Measurements from ENCODE around the gene CTCFL. TPM values are rescaled to one million over a fixed set of nuclear protein-coding genes. Genes with fewer than 3 reads are reported as not detected.

CTCFL gene
- total and polyA plus RNA-seq, 2 of the 13 experiments (the other 11 are each of a cell fraction or from before 2014, with no cell fraction given), result 0.04 TPM; not detected in 1

DNA sequence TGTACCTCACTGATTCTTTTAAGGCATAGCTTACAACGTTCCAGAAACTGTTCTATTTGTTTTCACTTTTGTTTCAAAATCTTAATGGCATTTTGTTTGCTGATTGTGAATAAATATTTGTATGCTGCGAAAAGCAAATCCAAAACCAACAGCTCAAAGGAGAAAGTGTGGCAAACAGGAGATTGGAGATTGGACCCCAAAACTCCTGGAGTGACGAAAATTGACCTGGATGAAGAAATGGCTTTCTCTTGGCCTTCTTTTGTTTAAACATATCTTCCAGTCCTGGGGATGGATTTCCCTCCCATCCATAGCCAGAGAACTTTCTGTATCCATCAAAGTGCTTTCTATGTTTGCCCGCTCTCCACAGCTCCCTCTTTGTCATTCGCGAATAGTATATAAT lies 2.8 kb upstream of the CTCFL start (continued):
- TF ChIP-seq, protein P1, sequence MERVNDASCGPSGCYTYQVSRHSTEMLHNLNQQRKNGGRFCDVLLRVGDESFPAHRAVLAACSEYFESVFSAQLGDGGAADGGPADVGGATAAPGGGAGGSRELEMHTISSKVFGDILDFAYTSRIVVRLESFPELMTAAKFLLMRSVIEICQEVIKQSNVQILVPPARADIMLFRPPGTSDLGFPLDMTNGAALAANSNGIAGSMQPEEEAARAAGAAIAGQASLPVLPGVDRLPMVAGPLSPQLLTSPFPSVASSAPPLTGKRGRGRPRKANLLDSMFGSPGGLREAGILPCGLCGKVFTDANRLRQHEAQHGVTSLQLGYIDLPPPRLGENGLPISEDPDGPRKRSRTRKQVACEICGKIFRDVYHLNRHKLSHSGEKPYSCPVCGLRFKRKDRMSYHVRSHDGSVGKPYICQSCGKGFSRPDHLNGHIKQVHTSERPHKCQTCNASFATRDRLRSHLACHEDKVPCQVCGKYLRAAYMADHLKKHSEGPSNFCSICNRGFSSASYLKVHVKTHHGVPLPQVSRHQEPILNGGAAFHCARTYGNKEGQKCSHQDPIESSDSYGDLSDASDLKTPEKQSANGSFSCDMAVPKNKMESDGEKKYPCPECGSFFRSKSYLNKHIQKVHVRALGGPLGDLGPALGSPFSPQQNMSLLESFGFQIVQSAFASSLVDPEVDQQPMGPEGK (CRISPR knock-in tag; IDR thresholded peaks at IDR 0.05), result no peak; the same call in 1 of the 2 replicates
- TF ChIP-seq, protein P2, sequence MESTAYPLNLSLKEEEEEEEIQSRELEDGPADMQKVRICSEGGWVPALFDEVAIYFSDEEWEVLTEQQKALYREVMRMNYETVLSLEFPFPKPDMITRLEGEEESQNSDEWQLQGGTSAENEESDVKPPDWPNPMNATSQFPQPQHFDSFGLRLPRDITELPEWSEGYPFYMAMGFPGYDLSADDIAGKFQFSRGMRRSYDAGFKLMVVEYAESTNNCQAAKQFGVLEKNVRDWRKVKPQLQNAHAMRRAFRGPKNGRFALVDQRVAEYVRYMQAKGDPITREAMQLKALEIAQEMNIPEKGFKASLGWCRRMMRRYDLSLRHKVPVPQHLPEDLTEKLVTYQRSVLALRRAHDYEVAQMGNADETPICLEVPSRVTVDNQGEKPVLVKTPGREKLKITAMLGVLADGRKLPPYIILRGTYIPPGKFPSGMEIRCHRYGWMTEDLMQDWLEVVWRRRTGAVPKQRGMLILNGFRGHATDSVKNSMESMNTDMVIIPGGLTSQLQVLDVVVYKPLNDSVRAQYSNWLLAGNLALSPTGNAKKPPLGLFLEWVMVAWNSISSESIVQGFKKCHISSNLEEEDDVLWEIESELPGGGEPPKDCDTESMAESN (CRISPR knock-in tag; conservative IDR thresholded peaks at IDR 0.05), result 0 out of 2 replicates have a peak, but pooled peaks have one; percentile 22
- 0 out of 2 replicates have a peak, but pooled peaks have one; percentile 23 for TF ChIP-seq JUN (CRISPR knock-in tag; IDR thresholded peaks at IDR 0.05)
- TF ChIP-seq KDM5B (CRISPR knock-in tag; IDR thresholded peaks at IDR 0.05; ENCODE audit: borderline replicate concordance), result no peak
- peak; percentile 39; the same call in 1 of the 2 replicates for TF ChIP-seq ETV5 (CRISPR knock-in tag; IDR thresholded peaks at IDR 0.05; ENCODE audit: borderline replicate concordance)
- TF ChIP-seq, protein P3, sequence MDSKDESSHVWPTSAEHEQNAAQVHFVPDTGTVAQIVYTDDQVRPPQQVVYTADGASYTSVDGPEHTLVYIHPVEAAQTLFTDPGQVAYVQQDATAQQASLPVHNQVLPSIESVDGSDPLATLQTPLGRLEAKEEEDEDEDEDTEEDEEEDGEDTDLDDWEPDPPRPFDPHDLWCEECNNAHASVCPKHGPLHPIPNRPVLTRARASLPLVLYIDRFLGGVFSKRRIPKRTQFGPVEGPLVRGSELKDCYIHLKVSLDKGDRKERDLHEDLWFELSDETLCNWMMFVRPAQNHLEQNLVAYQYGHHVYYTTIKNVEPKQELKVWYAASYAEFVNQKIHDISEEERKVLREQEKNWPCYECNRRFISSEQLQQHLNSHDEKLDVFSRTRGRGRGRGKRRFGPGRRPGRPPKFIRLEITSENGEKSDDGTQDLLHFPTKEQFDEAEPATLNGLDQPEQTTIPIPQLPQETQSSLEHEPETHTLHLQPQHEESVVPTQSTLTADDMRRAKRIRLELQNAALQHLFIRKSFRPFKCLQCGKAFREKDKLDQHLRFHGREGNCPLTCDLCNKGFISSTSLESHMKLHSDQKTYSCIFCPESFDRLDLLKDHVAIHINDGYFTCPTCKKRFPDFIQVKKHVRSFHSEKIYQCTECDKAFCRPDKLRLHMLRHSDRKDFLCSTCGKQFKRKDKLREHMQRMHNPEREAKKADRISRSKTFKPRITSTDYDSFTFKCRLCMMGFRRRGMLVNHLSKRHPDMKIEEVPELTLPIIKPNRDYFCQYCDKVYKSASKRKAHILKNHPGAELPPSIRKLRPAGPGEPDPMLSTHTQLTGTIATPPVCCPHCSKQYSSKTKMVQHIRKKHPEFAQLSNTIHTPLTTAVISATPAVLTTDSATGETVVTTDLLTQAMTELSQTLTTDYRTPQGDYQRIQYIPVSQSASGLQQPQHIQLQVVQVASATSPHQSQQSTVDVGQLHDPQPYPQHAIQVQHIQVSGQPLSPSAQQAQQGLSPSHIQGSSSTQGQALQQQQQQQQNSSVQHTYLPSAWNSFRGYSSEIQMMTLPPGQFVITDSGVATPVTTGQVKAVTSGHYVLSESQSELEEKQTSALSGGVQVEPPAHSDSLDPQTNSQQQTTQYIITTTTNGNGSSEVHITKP (CRISPR knock-in tag; IDR thresholded peaks at IDR 0.05; ENCODE audit: low read depth), result no peak
- no peak for TF ChIP-seq ZFAT (CRISPR knock-in tag; conservative IDR thresholded peaks at IDR 0.05)
- no peak for TF ChIP-seq ATF7-NPFF (CRISPR knock-in tag; IDR thresholded peaks at IDR 0.05; ENCODE audit: low read depth)
- TF ChIP-seq TAF15 (IDR thresholded peaks at IDR 0.05; ENCODE audit: low read depth, low read length, poor library complexity, severe bottlenecking), result no peak
- 0 out of 4 replicates have a peak, but pooled peaks of 1 of the 2 experiments have one; percentile 33 for TF ChIP-seq NR2F1 (CRISPR knock-in tag; IDR thresholded peaks at IDR 0.05)
- TF ChIP-seq FOXP4 (CRISPR knock-in tag; IDR thresholded peaks at IDR 0.05), result 0 out of 2 replicates have a peak, but pooled peaks have one; percentile 15
- TF ChIP-seq JUNB (CRISPR knock-in tag; IDR thresholded peaks at IDR 0.05; ENCODE audit: borderline replicate concordance), result no peak
- TF ChIP-seq ZNF773 (CRISPR knock-in tag; IDR thresholded peaks at IDR 0.05; ENCODE audit: borderline replicate concordance), result no peak
- TF ChIP-seq ZNF713 (CRISPR knock-in tag; IDR thresholded peaks at IDR 0.05), result no peak
- TF ChIP-seq HNF4A (CRISPR knock-in tag; IDR thresholded peaks at IDR 0.05), result peak; percentile 61
- TF ChIP-seq LCORL (IDR thresholded peaks at IDR 0.05), result no peak; the same call in 1 of the 2 replicates
- peak; percentile 90 for TF ChIP-seq LCORL (CRISPR knock-in tag; IDR thresholded peaks at IDR 0.05)
- TF ChIP-seq, protein P4, sequence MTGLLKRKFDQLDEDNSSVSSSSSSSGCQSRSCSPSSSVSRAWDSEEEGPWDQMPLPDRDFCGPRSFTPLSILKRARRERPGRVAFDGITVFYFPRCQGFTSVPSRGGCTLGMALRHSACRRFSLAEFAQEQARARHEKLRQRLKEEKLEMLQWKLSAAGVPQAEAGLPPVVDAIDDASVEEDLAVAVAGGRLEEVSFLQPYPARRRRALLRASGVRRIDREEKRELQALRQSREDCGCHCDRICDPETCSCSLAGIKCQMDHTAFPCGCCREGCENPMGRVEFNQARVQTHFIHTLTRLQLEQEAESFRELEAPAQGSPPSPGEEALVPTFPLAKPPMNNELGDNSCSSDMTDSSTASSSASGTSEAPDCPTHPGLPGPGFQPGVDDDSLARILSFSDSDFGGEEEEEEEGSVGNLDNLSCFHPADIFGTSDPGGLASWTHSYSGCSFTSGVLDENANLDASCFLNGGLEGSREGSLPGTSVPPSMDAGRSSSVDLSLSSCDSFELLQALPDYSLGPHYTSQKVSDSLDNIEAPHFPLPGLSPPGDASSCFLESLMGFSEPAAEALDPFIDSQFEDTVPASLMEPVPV (CRISPR knock-in tag; IDR thresholded peaks at IDR 0.05), result no peak
